T-helper 22 cell (primary cell): ENCODE results near the gene EFCAB6.

Experiments
- DNase-seq: peaks from one replicate; pipeline ENCODE4 v3.0.0-alpha.2; 2020; ENCODE audit warnings: low read depth

Gene EFCAB6

GRCh38 chr22:43583501-43583900 is 228.6 kb downstream of the EFCAB6 start:
- no peak for DNase-seq

- DNase-seq, result no peak
Measured at GRCh38 chr22:43582394-43582793, 229.7 kb downstream of the EFCAB6 start.

- no peak for DNase-seq
Measured at GRCh38 chr22:43580271-43580750, 231.8 kb downstream of the EFCAB6 start.

- DNase-seq, result no peak
Measured at GRCh38 chr22:43574738-43575137, 237.4 kb downstream of the EFCAB6 start.

GRCh38 chr22:43572710-43573109 is 239.4 kb downstream of the EFCAB6 start:
- no peak for DNase-seq

- no peak for DNase-seq
Measured at GRCh38 chr22:43571181-43571580, 240.9 kb downstream of the EFCAB6 start.

GRCh38 chr22:43570531-43571165 is 241.5 kb downstream of the EFCAB6 start:
- no peak for DNase-seq

GRCh38 chr22:43569111-43569510 is 243.0 kb downstream of the EFCAB6 start:
- no peak for DNase-seq

GRCh38 chr22:43567691-43568324 is 244.3 kb downstream of the EFCAB6 start:
- no peak for DNase-seq

GRCh38 chr22:43566561-43567332 is 245.4 kb downstream of the EFCAB6 start:
- no peak for DNase-seq

GRCh38 chr22:43566021-43566420 is 246.1 kb downstream of the EFCAB6 start:
- DNase-seq, result no peak

- DNase-seq, result no peak
Measured at GRCh38 chr22:43564859-43565258, 247.2 kb downstream of the EFCAB6 start.

GRCh38 chr22:43563571-43563970 is 248.5 kb downstream of the EFCAB6 start:
- DNase-seq, result no peak

- no peak for DNase-seq
Measured at GRCh38 chr22:43562843-43563242, 249.3 kb downstream of the EFCAB6 start.

- no peak for DNase-seq
Measured at GRCh38 chr22:43561415-43562178, 250.5 kb downstream of the EFCAB6 start.

- no peak for DNase-seq
Measured at GRCh38 chr22:43560651-43561050, 251.5 kb downstream of the EFCAB6 start.

GRCh38 chr22:43555561-43556515 is 256.3 kb downstream of the EFCAB6 start:
- DNase-seq, result no peak

GRCh38 chr22:43554694-43555365 is 257.3 kb downstream of the EFCAB6 start:
- no peak for DNase-seq

GRCh38 chr22:43554259-43554636 is 257.9 kb downstream of the EFCAB6 start:
- no peak for DNase-seq

- DNase-seq, result no peak
Measured at GRCh38 chr22:43553451-43554258, 258.4 kb downstream of the EFCAB6 start.
